Gastroesophageal sphincter (tissue), 4 donors: ENCODE measurements around the gene AHRR. TPM values are rescaled to one million over a fixed set of nuclear protein-coding genes. Genes with fewer than 3 reads are reported as not detected.

ENCODE experiments used
- ATAC-seq: fragments of 150-250 bp; one replicate; pipeline ENCODE4 v1.9.1; 2016; ENCODE audit warnings: mild to moderate bottlenecking, moderate library complexity
- H3K27ac ChIP-seq, 4 donors: fragments of 200-600 bp; sonication (generic) in 3 of 4; 1 replicate in 3 of 4; 2 replicates in 1 of 4; pipeline ENCODE4 v1.5.1; 2016 to 2019
- H3K27me3 ChIP-seq: fragments of 200-600 bp; sonication (generic); one replicate; pipeline ENCODE4 v1.5.1; 2019
- H3K36me3 ChIP-seq, 2 donors: fragments of 200-600 bp; sonication (generic); one replicate each; pipeline ENCODE4 v1.5.1; 2019; ENCODE audit warnings: control low read depth in 1 of 2
- H3K4me1 ChIP-seq, 3 donors: fragments of 200-600 bp; sonication (generic); 1 replicate in 2 of 3; 2 replicates in 1 of 3; pipeline ENCODE4 v1.5.1; 2016 to 2019; ENCODE audit warnings: control low read depth in 2 of 3
- H3K4me3 ChIP-seq, 2 donors: fragments of 200-600 bp; sonication (generic); one replicate each; pipeline ENCODE4 v1.5.1; 2019; ENCODE audit warnings: mild to moderate bottlenecking in 1 of 2, moderate library complexity in 1 of 2
- H3K9me3 ChIP-seq, 3 donors: fragments of 200-600 bp; sonication (generic); one replicate each; pipeline ENCODE4 v1.5.1; 2017 to 2019; ENCODE audit warnings: control low read depth in 2 of 3
- EP300 ChIP-seq: sonication (generic); formaldehyde crosslinking; IDR thresholded peaks from one replicate; pipeline ENCODE4 v1.6.1; 2017; ENCODE audit warnings: antibody characterized with exemption, mild to moderate bottlenecking
- POLR2A ChIP-seq, 2 donors: fragments of 450-650 bp; IDR thresholded peaks; one replicate each; pipeline ENCODE4 v1.6.1; 2017; ENCODE audit warnings: antibody characterized with exemption in 2 of 2, mild to moderate bottlenecking in 2 of 2, moderate library complexity in 1 of 2
- POLR2AphosphoS5 ChIP-seq: sonication (generic); formaldehyde crosslinking; IDR thresholded peaks from one replicate; pipeline ENCODE4 v1.6.1; 2017; ENCODE audit warnings: antibody characterized with exemption
- WGBS, 2 donors: methylation state at CpG; one replicate each; pipeline ENCODE4 v1.1.5; 2018; ENCODE audit warnings: low coverage in 1 of 2; 5-methylcytosine and 5-hydroxymethylcytosine counted together
- total RNA-seq, 4 donors: library from RNA; depleted of rRNA; stranded (reverse); fragments of >200 nt; gene quantifications; one replicate each; pipeline ENCODE4 v1.1.0, GENCODE V29; 2016
- TF ChIP-seq, protein P1 (sequence below), 4 experiments: fragments of 200-600 bp in 2 of 4; fragments of 450-650 bp in 2 of 4; sonication (generic) in 1 of 4; IDR thresholded peaks; one replicate each; pipeline ENCODE4 v1.5.1; 2017 to 2019; ENCODE audit warnings: antibody characterized with exemption in 4 of 4, mild to moderate bottlenecking in 2 of 4, moderate library complexity in 2 of 4

Gene AHRR
- total RNA-seq, 4 donors from 2014 or later = 0.15 to 1.7 (median 0.45) TPM

DNA sequence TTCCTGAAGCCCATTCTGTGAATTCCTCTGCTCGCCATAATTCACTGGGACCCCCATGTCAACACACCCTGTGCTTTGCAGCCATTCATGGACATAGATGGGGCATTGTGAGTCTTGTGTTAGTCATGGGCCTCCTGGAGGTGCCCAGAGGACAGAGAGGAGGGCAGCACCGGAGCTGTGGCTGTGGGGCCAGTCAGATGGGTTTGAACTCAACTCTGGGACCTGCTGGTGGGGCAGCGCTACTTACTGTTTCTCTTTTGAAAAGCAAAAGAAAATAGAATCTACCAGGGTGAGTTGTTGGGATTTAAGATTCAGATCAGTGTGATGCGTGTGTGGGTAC is 110.2 kb downstream of the AHRR start:
- Histone ChIP-seq H3K4me3 (no peak overlapping the region), H3K27ac (no peak overlapping the region), H3K4me1 (no peaks in the 10 kb centered on the region), H3K27me3 (peaks cover 47% of the 10 kb centered on the region), H3K9me3 (no peaks in the 10 kb centered on the region), H3K36me3 (no peaks in the 10 kb centered on the region)
- TF ChIP-seq, protein P1, sequence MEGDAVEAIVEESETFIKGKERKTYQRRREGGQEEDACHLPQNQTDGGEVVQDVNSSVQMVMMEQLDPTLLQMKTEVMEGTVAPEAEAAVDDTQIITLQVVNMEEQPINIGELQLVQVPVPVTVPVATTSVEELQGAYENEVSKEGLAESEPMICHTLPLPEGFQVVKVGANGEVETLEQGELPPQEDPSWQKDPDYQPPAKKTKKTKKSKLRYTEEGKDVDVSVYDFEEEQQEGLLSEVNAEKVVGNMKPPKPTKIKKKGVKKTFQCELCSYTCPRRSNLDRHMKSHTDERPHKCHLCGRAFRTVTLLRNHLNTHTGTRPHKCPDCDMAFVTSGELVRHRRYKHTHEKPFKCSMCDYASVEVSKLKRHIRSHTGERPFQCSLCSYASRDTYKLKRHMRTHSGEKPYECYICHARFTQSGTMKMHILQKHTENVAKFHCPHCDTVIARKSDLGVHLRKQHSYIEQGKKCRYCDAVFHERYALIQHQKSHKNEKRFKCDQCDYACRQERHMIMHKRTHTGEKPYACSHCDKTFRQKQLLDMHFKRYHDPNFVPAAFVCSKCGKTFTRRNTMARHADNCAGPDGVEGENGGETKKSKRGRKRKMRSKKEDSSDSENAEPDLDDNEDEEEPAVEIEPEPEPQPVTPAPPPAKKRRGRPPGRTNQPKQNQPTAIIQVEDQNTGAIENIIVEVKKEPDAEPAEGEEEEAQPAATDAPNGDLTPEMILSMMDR (IDR thresholded peaks at IDR 0.05) = no peak
- no peak for TF ChIP-seq POLR2AphosphoS5
- no peak for TF ChIP-seq EP300
- TF ChIP-seq POLR2A (IDR thresholded peaks at IDR 0.05) = no peak
- WGBS, 2 donors = 50% methylated on average over 2 of the region's 4 CpGs; no CpG with 5 or more reads in 1 of the 2 donors
- ATAC-seq = no peak

DNA sequence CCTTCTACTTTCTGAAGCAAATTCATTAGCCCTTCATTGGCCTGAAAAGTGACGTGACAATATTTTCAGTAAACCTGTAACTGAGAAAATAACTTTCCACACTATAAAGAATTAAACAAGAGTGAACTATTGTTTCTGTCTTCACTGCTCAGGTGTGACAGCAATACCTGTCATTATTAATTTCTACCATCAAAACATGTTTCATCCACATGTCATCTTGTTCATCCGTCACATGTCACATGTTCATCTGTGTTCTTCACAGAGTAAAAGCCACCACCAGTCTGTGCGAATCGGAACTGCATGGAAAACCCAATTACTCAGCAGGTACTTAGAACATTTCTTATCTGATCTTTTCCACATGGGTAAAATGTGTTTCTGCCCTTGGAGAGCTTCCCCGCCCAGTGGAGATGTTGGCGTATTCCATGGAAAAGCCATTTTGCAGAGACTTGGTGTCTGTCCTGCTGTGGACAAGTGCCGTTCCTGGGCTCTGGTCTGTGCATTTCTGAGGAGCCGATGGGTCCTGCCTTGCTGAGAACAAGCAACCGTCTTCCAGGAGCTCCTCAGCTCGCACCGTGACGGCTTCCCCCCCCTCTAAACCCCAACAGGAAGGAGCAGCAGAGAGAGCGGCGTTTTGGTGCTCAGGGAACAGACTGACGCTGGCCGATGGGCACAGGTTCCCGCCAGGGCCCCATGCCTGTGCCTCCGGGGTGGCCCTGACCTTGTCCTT is 110.8 kb downstream of the AHRR start:
- 84 to 92% methylated on average over 9 of the region's 18 CpGs for WGBS, 2 donors
- ATAC-seq = no peak
- Histone ChIP-seq H3K27me3 (peaks cover 54% of the 10 kb centered on the region), H3K4me3 (no peak overlapping the region), H3K27ac (no peak overlapping the region), H3K9me3 (no peaks in the 10 kb centered on the region), H3K4me1 (no peaks in the 10 kb centered on the region), H3K36me3 (no peaks in the 10 kb centered on the region)
- TF ChIP-seq POLR2A (IDR thresholded peaks at IDR 0.05) (no peak), EP300 (no peak), POLR2AphosphoS5 (no peak)
- TF ChIP-seq, protein P1 (IDR thresholded peaks at IDR 0.05) = no peak

DNA sequence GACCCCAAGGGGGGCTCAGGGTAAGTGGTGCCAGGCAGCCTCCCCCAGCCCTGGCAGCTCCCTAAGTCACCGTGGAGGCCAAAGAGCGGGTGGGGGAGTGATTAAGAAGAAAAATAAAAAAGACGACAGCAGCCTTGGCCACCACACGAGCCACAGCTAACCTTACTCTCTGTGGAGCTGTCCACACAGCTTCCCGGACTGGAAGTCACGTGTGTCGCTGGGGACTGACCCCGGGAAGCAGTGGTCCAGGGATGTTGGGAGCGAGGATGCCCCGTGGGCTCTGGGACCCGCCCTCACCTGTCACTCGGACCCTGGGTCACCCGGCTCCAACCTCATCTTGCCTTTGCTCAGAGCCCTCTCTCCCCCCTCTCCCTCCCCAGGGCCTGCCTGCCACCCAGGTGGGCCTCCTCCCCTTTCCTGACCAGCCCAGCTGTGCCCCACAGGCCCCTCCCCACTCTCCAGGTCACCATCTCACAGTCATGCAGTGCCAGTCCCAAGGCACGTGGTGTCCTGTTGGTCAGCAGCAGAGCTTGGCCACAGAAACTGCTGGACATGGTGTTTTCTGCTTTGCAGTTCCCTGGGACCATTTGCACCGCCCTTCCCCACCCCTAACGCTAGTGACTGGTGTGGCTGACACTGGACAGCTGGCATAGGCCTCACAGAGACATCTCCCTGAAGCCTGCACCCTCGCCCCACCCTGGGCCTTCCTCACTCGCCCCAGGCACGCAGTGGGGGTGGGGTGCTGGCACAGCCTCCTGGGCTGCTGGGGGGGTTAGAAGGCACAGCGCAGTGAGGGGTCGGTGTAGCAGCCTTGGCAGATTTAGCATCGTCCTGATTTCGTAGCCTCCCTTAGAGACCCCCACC is 111.6 kb downstream of the AHRR start:
- H3K27ac ChIP-seq = no peak overlapping the region
- H3K36me3 ChIP-seq = no peaks in the 10 kb centered on the region
- WGBS, 2 donors = 30 to 75% methylated on average over 2 to 7 of the region's 23 CpGs
- TF ChIP-seq POLR2A (IDR thresholded peaks at IDR 0.05) (no peak), EP300 (no peak), POLR2AphosphoS5 (no peak)
- TF ChIP-seq, protein P1 (IDR thresholded peaks at IDR 0.05) = no peak
- H3K9me3 ChIP-seq = no peaks in the 10 kb centered on the region
- no peaks in the 10 kb centered on the region for H3K4me1 ChIP-seq
- no peak overlapping the region for H3K4me3 ChIP-seq
- peaks cover 57% of the 10 kb centered on the region for H3K27me3 ChIP-seq
- no peak for ATAC-seq

DNA sequence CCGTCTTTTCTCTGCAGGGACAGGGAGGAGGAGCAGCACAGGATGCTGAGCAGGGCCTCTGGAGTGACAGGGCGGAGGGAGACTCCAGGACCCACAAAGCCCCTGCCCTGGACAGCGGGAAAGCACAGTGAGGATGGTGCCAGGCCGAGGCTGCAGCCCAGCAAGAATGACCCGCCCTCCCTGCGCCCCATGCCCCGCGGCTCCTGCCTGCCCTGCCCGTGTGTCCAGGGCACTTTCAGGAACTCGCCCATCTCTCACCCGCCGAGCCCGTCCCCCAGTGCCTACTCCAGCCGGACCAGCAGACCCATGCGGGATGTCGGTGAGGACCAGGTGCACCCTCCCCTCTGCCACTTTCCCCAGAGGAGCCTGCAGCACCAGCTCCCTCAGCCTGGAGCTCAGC is 112.3 kb downstream of the AHRR start:
- Histone ChIP-seq H3K27me3 (peaks cover 63% of the 10 kb centered on the region), H3K4me3 (no peak overlapping the region), H3K9me3 (no peaks in the 10 kb centered on the region), H3K27ac (no peak overlapping the region), H3K4me1 (no peaks in the 10 kb centered on the region), H3K36me3 (no peaks in the 10 kb centered on the region)
- no peak for ATAC-seq
- no CpG with 5 or more reads among the region's 16 CpGs for WGBS, 2 donors
- no peak for TF ChIP-seq EP300
- TF ChIP-seq, protein P1 (IDR thresholded peaks at IDR 0.05) = no peak
